Astrocyte (in vitro differentiated cells and primary cell): ENCODE results near the gene TMEM161A.

ENCODE experiments used
- EZH2 ChIP-seq: IDR thresholded peaks from 2 replicates; pipeline ENCODE4 v1.6.1; 2012; ENCODE audit warnings: mild to moderate bottlenecking, low read length, inconsistent platforms; ENCODE audit not compliant: insufficient read depth
- TF ChIP-seq, protein P1 (sequence below): IDR thresholded peaks from 2 replicates; pipeline ENCODE4 v1.5.1; 2011; ENCODE audit warnings: low read depth, mild to moderate bottlenecking, inconsistent platforms, low read length, moderate library complexity; ENCODE audit not compliant: insufficient read depth

DNA sequence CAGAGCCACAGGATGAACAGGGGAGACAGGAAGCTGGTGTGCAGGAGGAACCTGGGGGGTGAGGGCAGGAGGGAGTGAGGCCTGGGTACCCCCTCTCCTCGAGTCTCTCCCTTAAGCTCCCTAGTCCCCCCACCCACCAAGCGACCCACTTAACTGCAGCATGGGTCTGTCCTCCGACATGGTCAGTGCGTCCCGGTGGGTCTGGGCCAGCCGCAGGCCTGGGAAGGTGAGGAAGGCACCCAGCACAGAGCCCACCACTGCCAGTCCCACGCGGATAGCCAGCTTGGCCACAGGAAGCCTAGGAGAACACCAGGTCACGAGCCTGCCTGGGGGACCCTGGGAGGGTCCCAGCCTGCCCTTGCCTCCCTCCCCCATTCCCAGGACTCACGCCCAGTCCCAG, 16.9 kb downstream of the TMEM161A start:
- TF ChIP-seq, protein P1, sequence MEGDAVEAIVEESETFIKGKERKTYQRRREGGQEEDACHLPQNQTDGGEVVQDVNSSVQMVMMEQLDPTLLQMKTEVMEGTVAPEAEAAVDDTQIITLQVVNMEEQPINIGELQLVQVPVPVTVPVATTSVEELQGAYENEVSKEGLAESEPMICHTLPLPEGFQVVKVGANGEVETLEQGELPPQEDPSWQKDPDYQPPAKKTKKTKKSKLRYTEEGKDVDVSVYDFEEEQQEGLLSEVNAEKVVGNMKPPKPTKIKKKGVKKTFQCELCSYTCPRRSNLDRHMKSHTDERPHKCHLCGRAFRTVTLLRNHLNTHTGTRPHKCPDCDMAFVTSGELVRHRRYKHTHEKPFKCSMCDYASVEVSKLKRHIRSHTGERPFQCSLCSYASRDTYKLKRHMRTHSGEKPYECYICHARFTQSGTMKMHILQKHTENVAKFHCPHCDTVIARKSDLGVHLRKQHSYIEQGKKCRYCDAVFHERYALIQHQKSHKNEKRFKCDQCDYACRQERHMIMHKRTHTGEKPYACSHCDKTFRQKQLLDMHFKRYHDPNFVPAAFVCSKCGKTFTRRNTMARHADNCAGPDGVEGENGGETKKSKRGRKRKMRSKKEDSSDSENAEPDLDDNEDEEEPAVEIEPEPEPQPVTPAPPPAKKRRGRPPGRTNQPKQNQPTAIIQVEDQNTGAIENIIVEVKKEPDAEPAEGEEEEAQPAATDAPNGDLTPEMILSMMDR, result no peak
- no peak for TF ChIP-seq EZH2
